ENCODE measurements around the gene POF1B.
"Not testable (repeated sequence)": the region's sequence is repeated elsewhere in the genome, so short reads cannot be mapped to it uniquely, and the experiment has no call there.

POF1B gene

DNA sequence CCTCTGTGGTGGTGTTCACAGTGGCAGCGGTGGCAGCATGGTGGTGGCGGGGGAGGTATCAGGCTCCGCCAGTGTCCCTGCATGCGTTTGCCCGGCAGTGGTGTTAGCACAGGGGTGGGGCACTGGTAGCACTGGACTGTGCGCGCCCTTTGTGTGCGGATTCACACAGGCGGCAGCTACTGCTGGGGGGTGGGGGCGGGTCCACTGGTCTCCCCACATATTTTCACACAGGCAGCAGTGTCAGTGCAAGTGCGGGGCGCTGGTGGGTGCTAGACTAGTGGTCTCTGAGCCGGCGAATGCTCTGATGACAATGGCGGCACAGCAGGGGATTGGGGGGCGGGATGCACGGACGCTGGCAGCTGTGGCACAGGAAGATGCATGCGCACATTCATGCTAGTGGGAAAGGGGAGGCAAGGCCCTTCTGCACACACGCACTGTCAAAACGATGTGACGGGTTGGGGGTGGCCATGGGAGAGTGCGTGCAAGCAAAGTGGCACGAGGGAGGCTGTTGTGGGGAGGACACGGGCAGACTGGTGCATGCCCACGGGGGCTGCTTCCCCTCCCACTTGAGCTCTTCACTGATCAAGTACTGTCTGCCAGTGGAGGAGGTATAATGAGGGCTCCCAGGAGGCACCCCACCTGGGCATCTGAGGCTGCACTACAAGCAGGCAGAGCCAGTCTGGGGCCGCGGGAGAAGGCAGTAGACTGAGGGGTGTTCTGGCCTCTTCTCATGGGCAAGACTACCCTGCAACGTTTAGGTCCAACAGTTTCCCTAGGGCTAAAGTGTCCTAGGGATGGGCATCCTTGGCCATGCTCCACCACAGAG, 53.0 kb downstream of the POF1B start:
- H3K4me3 ChIP-seq (ENCODE audit: control insufficient read depth, low read depth, low read length), result no peak overlapping the region
- DNase-seq (ENCODE audit: low read depth), result no peak
- TF ChIP-seq, protein P1, sequence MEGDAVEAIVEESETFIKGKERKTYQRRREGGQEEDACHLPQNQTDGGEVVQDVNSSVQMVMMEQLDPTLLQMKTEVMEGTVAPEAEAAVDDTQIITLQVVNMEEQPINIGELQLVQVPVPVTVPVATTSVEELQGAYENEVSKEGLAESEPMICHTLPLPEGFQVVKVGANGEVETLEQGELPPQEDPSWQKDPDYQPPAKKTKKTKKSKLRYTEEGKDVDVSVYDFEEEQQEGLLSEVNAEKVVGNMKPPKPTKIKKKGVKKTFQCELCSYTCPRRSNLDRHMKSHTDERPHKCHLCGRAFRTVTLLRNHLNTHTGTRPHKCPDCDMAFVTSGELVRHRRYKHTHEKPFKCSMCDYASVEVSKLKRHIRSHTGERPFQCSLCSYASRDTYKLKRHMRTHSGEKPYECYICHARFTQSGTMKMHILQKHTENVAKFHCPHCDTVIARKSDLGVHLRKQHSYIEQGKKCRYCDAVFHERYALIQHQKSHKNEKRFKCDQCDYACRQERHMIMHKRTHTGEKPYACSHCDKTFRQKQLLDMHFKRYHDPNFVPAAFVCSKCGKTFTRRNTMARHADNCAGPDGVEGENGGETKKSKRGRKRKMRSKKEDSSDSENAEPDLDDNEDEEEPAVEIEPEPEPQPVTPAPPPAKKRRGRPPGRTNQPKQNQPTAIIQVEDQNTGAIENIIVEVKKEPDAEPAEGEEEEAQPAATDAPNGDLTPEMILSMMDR (conservative IDR thresholded peaks at IDR 0.05; ENCODE audit: control insufficient read depth, insufficient read depth, low read depth, low read length), result no peak

DNA sequence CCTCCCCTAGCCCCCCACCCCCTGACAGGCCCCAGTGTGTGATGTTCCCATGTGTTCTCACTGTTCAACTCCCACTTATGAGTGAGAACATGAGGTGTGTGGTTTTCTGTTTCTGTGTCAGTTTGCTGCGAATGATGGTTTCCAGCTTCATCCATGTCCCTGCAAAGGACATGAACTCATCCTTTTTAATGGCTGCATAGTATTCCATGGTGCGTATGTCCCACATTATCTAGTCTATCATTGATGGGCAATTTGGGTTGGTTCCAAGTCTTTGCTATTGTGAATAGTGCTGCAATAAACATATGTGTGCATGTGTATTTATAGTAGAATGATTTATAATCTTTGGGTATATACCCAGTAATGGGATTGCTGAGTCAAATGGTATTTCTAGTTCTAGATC, 68.1 kb downstream of the POF1B start:
- not testable (repeated sequence) for DNase-seq (ENCODE audit: low read depth); H3K4me3 ChIP-seq (ENCODE audit: control insufficient read depth, low read depth, low read length)

GRCh38 chrX:85309717-85310116, 69.7 kb downstream of the POF1B start:
- DNase-seq (ENCODE audit: low read depth), result no peak
- TF ChIP-seq, protein P1 (conservative IDR thresholded peaks at IDR 0.05; ENCODE audit: control insufficient read depth, insufficient read depth, low read depth, low read length), result no peak
- H3K4me3 ChIP-seq (ENCODE audit: control insufficient read depth, low read depth, low read length), result no peak overlapping the region

DNA sequence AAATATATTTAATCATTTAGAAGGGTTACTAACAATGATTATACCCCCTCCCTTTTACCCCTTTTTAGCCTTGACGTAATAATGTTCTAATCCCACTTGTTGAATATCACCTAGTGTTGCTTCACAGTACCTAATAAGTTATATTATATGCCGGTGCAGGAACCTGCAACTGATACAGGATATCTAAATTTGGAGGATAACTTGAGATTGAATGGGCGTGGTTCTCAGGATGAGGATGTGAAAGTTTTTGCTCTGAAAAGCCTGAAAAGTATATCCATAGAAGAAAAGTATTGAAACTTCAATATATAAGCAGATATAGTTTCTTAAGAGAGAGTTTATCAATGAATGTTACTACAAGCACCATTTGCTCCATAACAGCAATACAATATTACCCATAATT, 75.9 kb downstream of the POF1B start:
- DNase-seq (ENCODE audit: low read depth), result no peak
- no peak overlapping the region for H3K4me3 ChIP-seq (ENCODE audit: control insufficient read depth, low read depth, low read length)
- TF ChIP-seq, protein P1 (conservative IDR thresholded peaks at IDR 0.05; ENCODE audit: control insufficient read depth, insufficient read depth, low read depth, low read length), result no peak

- TF ChIP-seq, protein P1 (conservative IDR thresholded peaks at IDR 0.05; ENCODE audit: control insufficient read depth, insufficient read depth, low read depth, low read length), result no peak
- no peak overlapping the region for H3K4me3 ChIP-seq (ENCODE audit: control insufficient read depth, low read depth, low read length)
- DNase-seq (ENCODE audit: low read depth), result no peak
Observed at GRCh38 chrX:85288992-85289723, 90.3 kb downstream of the POF1B start.

DNA sequence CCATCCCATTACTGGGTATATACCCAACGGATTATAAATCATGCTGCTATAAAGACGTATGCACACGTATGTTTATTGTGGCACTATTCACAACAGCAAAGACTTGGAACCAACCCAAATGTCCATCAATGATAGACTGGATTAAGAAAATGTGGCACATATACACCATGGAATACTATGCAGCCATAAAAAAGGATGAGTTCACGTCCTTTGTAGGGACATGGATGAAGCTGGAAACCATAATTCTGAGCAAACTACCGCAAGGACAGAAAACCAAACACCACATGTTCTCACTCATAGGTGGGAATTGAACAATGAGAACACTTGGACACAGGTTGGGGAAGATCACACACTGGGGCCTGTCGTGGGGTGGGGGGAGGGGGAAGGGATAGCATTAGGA, 94.2 kb downstream of the POF1B start:
- not testable (repeated sequence) for H3K4me3 ChIP-seq (ENCODE audit: control insufficient read depth, low read depth, low read length); DNase-seq (ENCODE audit: low read depth)

DNA sequence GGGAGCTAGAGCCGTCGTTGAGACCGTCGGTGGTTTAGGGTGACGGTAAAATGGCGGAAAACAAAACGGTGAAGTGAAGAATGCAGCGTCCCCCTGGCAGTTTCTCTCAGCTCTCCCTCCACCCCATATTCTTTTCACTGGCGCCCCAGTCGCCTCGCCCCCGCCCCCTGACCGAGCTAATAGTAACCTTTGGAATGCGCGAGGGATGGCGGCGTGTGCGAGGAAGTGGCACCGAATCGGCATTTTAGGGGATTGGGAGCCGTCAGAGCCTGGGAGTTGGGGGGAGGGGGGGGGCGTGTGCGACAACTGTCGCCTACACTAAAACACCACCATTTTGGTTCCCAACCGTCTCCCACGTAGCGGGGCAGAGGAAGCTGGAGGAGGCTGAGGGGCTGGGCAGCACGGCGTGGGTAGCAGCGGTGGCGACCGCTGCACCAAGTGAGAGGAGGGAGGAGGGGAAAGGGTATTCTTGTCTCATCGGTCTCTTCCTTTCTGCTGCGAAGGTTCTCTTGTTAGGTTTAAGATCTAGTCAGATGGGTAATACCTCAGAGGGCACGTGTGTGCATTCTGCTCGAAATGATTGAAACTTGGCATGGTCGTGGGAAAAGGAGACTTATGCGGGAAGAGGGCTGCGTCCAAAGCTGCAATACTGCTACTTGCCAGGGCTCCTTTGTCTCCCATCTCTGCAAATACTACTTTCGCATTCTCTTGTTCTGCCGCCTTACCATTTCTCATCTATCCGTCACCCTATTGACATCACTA, 134.8 kb downstream of the POF1B start:
- peak; percentile 11 for DNase-seq (ENCODE audit: low read depth)
- peak overlapping the region; percentile 55 for H3K4me3 ChIP-seq (ENCODE audit: control insufficient read depth, low read depth, low read length)
- TF ChIP-seq, protein P1 (conservative IDR thresholded peaks at IDR 0.05; ENCODE audit: control insufficient read depth, insufficient read depth, low read depth, low read length), result no peak
